NCI-H510A treated with DMSO at 0.1 percent for 48 hours (cell line): ENCODE results near the gene ARHGEF28.

ENCODE experiments used
- DNase-seq: peaks from one replicate; lab custom pipeline; 2025; lab: John Stamatoyannopoulos, UW

ARHGEF28 gene

DNA sequence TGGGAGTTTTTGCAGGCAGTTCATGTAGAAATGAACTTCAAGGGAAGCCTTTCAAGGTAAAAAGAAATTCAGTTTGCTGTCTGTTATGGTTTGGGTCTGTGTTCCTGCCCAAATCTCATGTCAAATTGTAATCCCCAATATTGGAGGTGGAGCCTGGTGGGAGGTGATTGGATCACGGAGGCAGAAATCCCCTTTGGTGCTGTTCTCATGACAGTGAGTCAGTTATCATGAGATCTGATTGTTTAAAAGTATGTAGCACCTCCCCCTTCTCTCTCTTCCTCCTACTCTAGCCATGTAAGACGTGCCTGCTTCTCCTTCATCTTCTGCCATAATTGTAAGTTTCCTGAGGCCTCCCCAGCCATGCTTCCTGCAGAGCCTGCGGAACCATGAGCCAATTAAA is 341.4 kb downstream of the ARHGEF28 start:
- no peak for DNase-seq

DNA sequence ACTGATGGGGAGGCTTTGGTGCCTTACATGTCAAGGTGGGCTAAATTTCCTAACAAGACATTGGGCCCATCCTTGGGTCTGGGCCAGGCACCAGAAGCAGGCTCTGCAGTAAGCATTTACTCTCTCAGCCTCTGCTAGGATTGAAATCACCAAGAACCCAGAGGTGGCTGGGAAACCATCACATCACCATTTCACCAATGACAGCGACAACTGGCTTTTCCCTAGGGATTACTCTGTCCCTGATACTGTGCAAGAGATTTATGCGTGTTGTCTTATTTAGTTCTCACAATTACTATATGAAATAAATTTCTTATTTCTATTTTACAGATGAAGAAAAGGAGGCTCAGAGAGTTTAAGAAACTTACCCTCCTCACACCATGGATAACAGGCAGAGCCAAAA is 342.2 kb downstream of the ARHGEF28 start:
- no peak for DNase-seq

DNA sequence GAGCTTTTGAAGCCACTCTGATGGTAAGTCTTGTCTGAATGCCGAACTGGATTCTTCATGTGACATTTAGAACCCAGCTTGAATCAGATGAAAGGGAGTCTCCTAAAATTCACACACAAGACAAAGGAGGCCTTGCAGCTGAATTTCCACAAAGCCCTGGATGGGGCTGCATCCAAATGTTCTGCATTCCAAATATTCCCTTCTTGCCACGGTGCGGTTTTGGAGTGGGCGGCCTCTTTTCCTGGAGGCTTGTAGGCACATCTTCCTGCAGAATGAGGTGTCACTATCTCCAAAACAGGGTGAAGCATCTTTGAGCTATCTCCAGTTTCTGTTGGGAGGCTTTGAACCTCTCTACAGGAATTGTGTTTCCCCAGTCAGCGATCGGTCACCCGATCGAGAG is 342.7 kb downstream of the ARHGEF28 start:
- no peak for DNase-seq

DNA sequence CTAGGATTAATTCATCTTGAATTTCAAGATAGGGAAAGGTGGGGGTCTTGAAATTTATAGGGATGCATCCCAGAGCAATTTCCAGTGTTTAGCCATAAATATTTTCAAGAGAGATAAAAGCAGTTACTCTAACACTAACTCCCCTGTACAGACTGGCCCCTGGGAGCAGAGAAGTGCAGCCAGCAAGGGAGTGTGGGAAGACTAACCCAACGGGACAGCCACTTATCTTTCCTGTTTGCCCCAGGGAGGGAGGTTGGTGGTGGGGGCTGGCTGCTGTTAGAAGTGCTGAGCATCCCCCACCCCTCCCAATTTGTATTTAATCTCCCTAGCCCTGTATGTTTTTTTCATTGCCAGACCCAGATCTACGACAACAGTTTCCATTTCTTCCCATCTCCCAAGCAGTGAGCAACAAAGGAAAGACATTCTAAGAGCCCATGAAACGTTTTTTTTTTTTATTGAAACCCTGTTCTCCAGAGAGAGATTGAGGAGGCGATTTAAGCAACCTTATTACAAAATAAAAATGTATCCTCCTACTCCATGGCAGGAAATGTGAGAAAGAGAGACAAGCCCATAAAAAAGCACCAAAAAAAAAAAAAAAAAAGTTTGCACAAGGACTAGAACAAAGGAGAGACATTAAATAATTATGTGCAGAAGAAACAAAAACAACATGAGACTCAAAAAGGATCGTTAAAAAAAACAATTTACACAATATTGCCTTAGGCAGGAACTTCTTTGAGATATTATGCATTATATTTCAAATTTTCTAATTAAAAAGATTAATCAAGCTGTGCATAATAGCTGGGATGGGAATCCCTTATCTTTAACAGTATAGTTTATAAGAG is 343.4 kb downstream of the ARHGEF28 start:
- DNase-seq: no peak

DNA sequence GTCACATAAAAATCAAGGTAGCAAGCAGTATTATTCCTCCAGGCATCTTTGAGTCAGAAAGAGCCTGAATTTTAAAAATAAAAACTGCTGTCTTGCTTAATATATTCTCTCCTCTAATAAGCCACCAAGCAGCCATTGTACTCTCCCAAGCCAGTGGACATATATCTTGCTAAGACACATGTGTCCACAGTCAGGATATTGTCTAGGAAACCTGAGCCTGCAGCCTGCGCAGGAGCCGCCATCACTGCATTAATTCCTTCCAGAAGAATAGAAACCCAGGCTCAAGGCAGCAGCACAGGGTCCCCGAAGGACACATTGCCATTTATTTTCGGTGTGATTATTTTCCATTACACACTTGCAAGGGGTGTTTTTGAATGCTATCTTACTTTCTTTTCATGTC is 345.3 kb downstream of the ARHGEF28 start:
- no peak for DNase-seq

DNA sequence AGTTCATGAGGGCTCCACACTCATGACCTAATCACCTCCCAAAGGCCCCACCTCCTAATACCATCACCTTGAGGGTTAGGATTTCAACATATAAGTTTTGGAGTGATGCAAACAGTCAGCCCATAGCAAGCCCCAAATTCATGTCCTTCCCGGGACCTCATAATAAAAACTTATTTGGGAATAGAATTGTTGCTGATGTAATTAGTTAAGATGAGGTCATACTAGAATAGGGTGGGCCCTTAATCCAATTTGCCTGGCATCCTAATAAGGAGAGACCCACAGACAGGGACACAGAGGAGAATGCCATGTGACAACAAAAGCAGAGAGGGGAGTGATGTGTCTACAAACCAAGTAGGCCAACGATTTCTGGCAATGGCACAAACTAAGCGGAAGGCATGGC is 347.1 kb downstream of the ARHGEF28 start:
- DNase-seq: no peak

DNA sequence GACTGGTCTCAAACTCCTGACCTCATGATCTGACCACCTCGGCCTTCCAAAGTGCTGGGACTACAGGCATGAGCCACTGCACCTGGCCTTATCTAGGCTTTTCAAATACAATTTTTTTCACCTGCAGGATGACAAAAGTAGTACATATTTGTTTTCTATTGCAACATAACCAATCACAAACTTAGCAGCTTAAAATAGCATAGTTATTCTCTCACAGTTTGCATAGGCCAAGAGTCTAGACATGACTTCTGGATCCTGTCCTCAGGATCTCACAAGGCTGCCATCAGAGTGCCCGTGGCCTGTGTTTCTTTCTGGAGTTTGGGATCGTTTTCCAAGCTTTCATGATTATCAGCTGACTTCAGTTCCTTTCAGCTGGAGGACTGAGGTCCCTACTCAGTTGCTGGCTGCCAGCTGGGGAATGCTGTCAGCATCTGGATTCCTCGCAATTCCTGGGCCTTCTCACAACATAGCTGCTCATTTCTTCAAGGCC is 348.9 kb downstream of the ARHGEF28 start:
- no peak for DNase-seq

DNA sequence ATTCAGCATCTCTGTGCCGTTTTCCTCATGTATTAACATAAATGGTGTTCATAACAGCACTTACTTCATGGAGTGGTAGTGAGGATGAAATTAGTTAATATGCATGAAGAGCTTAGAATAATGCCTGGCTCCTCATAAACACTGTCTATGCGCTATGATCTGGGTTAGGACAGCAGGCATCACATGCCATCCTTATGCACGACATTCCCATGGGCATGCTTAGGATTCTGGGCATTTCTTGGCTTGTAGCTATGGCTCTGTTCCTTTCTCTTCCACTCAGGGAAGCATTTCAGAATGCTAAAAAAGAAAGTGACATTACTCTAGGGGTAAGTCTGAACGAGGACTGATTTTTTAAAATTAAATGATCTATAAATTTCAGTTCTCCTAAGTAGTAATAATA is 349.8 kb downstream of the ARHGEF28 start:
- DNase-seq: no peak

DNA sequence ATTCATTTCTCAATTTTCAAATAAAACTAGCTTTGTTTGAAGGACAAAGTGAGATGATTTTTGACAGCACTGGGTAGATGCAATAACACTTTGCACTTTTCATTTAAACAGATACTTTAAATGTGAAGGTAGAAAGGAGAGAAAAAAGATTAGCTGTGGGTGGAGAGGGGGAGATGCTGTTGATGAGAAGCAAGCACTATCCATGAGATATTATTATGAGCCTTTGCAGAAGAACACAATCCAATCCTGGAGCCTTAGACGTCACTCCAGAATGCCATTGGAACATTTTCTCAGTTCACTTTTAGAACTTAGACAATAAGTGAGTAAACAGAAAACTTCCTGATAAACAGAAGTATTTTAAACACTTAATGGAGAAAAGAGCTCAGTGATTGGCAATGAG is 351.1 kb downstream of the ARHGEF28 start:
- no peak for DNase-seq

DNA sequence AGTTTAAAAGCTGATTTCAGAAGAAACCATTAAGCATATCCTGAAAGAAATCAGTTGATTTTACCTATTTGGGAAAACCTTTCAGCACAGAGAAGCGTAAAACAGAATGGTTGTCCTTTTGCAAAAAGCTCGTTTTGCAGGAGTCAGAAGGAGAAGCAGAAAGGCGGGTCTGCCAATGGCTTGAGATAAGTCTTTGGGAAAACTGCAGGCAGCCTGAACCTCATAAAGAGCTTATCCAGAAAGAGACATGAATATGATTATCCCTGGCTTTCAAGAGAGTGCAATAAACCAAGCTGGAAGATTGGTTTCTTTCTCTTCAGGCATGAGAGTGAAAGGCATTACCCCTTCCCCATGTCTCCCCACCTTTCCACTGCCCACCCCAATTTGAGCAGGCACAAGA is 353.3 kb downstream of the ARHGEF28 start:
- no peak for DNase-seq

DNA sequence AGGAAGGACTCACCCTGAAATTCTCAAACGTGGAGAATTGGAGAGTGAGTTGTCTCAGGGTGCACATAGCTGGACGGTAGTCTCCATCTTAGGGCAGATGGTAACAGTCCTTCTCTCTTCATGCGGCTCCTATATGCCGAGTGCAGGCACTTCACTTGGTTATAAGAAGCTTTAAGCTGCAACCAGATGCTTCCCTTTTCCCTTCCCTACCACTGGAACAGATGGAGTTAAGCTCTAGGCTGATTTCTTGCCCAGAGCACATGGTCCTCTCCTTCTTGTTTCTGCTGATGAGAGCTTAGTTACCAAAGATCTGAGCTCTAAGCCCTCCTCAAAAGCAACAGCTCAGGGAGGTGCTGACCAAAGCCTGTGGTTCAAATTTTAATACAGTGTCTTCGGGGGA is 355.7 kb downstream of the ARHGEF28 start:
- DNase-seq: no peak

DNA sequence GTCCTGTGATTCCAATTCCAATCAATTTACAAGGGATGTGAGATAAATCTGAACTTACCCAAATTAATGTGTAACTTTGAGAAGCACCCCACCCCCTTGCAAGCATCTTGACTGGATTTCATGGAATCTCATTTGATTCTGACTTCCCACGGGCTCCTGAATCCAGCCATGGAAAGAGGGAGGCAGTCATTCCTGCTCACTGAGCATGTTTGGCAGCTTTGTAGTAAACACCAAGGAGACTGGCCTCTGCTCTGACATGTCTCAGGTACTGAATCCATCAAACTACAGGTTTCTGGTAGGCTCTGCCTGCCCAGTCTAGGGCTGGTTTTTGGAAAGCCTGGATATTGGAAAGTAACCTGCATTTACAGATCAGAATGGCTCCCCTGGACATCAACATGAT is 357.6 kb downstream of the ARHGEF28 start:
- no peak for DNase-seq

DNA sequence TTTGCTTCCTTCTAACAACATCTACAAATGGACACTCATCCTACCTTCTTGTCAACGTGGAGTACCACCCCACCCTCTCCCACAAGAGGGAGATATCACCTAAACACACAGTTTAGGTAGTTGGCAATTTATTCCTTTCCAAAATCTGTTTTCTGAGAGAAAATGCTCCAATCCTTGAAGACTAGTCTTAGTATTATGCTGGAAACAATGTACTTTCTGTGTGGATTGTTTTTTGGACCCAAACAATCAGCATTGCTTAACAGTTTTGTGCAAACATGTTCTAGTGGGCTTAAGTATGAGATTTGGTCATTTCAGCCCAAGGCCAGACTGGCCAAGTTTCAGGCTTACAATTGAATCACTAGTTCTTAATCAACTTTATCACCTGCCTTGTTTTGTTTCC is 359.1 kb downstream of the ARHGEF28 start:
- no peak for DNase-seq

DNA sequence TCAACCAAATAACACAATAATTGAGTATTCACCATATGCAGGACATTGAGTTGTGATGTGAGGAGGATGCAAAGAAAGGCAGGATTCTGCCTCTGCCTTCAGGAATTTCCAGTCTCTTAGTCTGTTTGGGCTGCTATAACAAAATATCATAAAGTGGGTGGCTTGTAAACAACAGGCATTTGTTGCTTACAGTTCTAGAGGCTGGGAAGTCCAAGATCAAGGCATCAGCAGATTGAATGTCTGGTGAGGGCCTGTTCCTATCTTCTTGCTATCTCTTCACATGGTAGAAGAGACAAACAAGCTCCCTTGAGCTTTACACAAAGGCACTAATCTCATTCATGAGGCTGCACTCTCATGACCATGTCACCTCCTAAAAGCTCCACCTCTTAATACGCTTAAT is 360.7 kb downstream of the ARHGEF28 start:
- no peak for DNase-seq

DNA sequence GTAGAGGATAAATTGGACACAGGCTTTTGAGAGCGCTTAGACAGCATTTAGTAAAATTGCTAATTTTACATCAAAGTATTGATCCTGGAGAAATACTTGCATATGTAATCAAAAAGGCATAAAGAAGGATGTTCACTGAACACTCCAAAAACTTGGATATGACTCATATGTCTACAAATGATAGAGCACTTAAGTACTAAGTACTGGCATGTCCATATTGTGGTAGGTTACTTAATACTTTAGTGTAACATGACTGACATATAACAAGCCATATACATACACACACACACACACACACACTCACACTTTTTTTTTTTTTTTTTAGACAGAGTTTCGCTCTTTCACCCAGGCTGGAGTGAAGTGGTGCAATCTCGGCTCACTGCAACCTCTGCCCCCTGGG is 361.9 kb downstream of the ARHGEF28 start:
- no peak for DNase-seq

DNA sequence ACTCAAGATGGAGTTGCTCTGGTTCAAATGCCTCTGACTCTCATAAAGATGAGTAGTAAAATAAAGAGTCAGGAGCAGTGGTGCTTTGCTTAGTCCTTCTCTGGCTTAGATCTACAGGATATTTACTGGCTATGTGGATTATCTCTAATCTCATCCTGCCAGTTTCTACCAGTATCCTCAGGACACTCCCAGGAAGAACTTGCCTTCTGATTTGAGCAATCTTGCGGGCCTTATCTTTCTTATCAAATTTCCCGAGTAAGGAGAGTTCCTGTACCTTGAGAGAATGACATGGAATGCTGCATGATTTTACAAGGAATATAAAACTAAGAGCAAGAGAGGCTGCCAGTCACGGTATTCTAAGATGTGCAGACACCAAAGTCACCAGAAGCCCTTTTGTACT is 364.0 kb downstream of the ARHGEF28 start:
- no peak for DNase-seq
